Activated T-cell treated with anti-CD3 and anti-CD28 coated beads, Interleukin-2, amount 50 U/mL, for 24 hours (primary cell): ENCODE results near the gene KRT9.

Source experiments
- DNase-seq: peaks from one replicate; pipeline ENCODE4 v3.0.0-alpha.2; 2020
- H3K27ac Mint-ChIP-seq: 2 replicates; pipeline ENCODE4 v1.8.0; 2020; ENCODE audit warnings: mild to moderate bottlenecking, mixed read lengths
- H3K27me3 Mint-ChIP-seq: 2 replicates; pipeline ENCODE4 v1.8.0; 2020; ENCODE audit warnings: mixed read lengths
- H3K36me3 Mint-ChIP-seq: 2 replicates; pipeline ENCODE4 v1.8.0; 2020; ENCODE audit warnings: low read depth, mixed read lengths
- H3K4me1 Mint-ChIP-seq: 2 replicates; pipeline ENCODE4 v1.8.0; 2020; ENCODE audit warnings: low read depth, mixed read lengths
- H3K4me3 Mint-ChIP-seq: 2 replicates; pipeline ENCODE4 v1.8.0; 2020; ENCODE audit warnings: mild to moderate bottlenecking, moderate library complexity, mixed read lengths
- H3K9me3 Mint-ChIP-seq: 2 replicates; pipeline ENCODE4 v1.8.0; 2020; ENCODE audit warnings: mixed read lengths

Gene KRT9

DNA sequence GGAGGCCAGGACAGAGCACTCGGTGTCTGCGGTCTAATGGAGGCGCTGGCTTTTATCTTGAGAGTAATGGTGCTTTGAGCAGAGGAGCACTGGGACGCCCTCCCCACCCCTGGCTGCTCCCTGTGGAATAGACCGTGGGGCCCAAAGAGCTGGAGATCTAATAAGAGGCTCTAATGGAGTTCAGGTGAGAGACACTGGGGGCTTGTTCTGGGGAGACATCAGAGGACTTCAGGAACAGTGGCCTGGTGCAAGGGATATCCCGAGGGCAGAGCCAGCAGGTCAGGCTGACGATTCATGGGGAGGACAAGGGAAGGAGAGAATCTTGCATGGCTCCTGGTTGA lies 34.3 kb downstream of the KRT9 start:
- DNase-seq: no peak
- no peak overlapping the region for H3K27ac Mint-ChIP-seq
- no peaks in the 10 kb centered on the region for H3K4me1 Mint-ChIP-seq
- no peak overlapping the region for H3K4me3 Mint-ChIP-seq
- H3K9me3 Mint-ChIP-seq: no peaks in the 10 kb centered on the region
- H3K27me3 Mint-ChIP-seq: peaks cover 20% of the 10 kb centered on the region
- no peaks in the 10 kb centered on the region for H3K36me3 Mint-ChIP-seq

DNA sequence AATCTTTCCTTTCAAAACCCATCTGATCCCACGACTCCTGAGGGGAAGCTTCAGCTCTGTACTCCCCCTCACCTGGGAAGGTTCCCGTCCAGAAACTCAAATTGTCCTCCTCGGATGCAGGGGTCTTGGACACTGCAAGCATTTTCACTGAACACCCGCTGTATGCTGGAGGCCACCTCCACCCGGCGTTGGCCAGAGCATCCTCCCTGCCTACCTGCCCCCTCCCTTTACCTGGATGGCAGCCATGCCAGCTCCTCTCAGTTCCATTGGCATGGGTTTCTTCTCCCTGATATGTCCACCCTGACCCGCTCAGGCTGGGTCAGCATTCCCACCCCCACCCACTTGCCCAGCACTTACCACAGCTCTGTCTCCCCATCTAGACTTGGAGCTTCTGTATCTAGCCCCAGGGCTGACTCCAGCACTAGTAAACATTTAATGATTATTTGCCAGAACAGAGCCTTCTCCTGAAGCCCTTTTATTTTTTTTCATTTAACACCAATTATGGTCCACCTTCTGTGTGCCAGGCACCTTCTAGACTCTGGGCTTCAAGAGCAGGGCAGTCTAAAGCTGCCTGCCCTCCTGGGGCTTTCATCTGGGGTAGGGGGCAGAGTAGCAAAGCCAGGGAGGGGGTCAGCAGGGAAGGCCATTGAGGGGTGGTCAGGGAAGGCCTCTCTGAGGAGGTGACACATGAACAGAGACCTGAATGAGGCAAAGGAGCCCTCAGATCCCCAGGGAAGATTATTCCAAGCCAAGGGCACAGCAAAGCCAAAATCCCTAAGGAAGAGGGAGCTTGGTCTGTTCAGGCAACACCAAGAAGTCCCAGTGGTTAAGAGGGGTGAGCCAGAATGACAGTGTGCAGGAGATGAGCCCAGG lies 34.9 kb downstream of the KRT9 start:
- H3K4me1 Mint-ChIP-seq: no peaks in the 10 kb centered on the region
- H3K9me3 Mint-ChIP-seq: no peaks in the 10 kb centered on the region
- H3K27ac Mint-ChIP-seq: no peak overlapping the region
- DNase-seq: no peak
- peaks cover 26% of the 10 kb centered on the region for H3K27me3 Mint-ChIP-seq
- no peak overlapping the region for H3K4me3 Mint-ChIP-seq
- no peaks in the 10 kb centered on the region for H3K36me3 Mint-ChIP-seq

- no peak for DNase-seq
- H3K4me1 Mint-ChIP-seq: no peaks in the 10 kb centered on the region
- no peaks in the 10 kb centered on the region for H3K36me3 Mint-ChIP-seq
- H3K27ac Mint-ChIP-seq: no peak overlapping the region
- H3K27me3 Mint-ChIP-seq: peaks cover 34% of the 10 kb centered on the region
- no peak overlapping the region for H3K4me3 Mint-ChIP-seq
- H3K9me3 Mint-ChIP-seq: no peaks in the 10 kb centered on the region
Observed at GRCh38 chr17:41535764-41536481, 35.9 kb downstream of the KRT9 start.

DNA sequence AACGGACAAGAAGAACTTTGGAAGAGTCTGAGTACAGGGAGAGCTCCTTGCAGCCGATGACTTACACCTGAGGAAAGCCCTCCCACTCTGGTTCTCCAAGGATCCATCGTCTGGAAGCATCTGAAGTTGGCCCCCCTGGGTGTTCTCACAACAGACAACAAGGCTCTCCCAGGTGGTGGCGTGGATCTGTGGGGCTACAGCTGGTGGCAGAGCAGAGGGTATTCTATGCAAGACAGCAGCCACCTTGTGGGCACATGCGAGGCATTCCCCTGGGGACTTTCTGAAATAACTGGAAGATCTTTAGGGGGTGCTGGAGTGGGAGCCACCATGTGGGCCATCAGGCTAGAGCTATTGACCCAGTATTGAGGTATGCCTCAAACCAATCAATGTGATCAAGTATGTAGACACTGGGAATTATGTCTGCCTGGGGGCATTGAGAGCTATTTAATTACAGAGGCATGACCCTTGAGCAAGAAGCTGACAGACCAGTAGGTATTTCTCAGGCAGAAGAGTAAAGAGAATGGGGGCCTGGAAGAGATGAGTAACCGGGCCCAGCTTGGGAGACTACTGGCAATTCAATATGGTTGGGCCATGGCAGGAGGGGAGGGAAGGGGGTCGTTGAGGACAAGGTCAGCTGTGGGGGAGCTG lies 36.8 kb downstream of the KRT9 start:
- H3K9me3 Mint-ChIP-seq: no peaks in the 10 kb centered on the region
- no peak overlapping the region for H3K4me3 Mint-ChIP-seq
- H3K36me3 Mint-ChIP-seq: no peaks in the 10 kb centered on the region
- no peak for DNase-seq
- no peak overlapping the region for H3K27ac Mint-ChIP-seq
- peaks cover 43% of the 10 kb centered on the region for H3K27me3 Mint-ChIP-seq
- no peaks in the 10 kb centered on the region for H3K4me1 Mint-ChIP-seq

DNA sequence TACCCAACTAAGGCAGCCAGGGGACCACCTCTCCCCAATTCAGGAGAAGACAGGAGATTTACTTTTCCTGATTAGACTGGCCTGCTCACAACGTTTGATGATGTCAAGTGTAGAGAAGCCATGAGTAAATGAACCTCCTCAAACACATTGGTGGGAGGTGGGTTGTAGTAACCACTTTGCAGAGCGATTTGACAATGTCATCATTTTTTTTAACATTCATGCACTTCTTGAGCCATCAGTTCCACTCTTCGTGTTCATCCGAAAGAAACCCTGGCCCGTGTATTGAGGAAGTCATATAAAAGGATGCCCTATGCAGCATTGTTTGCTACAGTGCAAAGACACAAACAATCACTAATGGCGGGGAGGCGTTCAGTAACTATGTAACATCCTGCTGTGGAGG lies 38.2 kb downstream of the KRT9 start:
- Mint-ChIP-seq H3K27me3 (peaks cover 57% of the 10 kb centered on the region), H3K4me3 (no peak overlapping the region), H3K36me3 (no peaks in the 10 kb centered on the region), H3K9me3 (no peaks in the 10 kb centered on the region), H3K4me1 (peaks cover 3% of the 10 kb centered on the region), H3K27ac (no peak overlapping the region)
- DNase-seq: no peak

DNA sequence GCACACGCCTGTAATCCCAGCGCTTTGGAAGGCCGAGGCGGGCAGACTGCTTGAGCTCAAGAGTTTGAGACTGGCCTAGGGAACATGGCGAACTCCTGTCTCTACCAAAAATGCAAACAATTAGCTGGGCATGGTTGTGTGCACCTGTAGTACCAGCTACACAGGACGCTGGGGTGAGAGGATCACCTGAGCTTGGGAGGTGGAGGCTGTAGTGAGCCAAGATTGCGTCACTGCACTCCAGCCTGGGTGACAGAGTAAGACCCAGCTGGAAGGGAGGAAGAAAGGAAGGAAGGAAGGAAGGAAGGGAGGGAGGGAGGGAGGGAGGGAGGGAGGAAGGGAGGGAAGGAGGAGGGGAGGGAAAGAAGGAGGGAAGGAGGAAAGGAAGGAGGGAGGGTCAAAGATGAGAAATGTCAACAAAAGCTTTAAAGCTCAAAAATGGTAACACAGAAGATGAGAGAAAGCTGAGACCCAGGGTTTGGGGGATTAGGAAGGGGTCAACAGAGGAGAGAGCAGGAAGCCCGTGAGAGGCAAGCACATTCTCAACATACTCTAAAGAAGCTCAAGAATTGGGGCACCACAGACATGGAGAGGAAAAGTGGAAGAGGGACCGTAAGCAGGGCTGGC lies 38.8 kb downstream of the KRT9 start:
- no peak overlapping the region for H3K4me3 Mint-ChIP-seq
- no peak overlapping the region for H3K27ac Mint-ChIP-seq
- no peaks in the 10 kb centered on the region for H3K9me3 Mint-ChIP-seq
- DNase-seq: no peak
- peaks cover 6% of the 10 kb centered on the region for H3K4me1 Mint-ChIP-seq
- no peaks in the 10 kb centered on the region for H3K36me3 Mint-ChIP-seq
- peaks cover 63% of the 10 kb centered on the region for H3K27me3 Mint-ChIP-seq

DNA sequence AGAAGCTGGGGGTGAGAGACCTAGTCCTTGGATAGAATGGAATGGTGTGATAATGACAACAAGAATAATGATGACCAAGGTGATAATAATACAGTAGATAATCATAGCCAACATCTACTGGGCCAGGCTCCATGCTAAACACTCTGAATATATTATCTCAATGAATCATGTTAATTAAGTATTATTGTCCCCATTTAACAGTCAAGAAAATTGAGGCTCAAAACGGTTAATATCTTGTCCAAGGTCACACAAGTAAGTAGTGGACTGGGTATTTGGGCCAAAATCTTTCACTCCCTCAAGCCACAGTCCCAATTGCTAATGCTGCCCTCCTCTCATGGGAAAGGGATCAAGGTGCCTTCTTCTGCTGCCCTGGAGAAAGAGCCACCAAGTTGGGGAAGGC lies 39.9 kb downstream of the KRT9 start:
- DNase-seq: no peak
- Mint-ChIP-seq H3K4me1 (peaks cover 11% of the 10 kb centered on the region), H3K9me3 (no peaks in the 10 kb centered on the region), H3K27me3 (peaks cover 74% of the 10 kb centered on the region), H3K4me3 (no peak overlapping the region), H3K36me3 (no peaks in the 10 kb centered on the region), H3K27ac (no peak overlapping the region)

DNA sequence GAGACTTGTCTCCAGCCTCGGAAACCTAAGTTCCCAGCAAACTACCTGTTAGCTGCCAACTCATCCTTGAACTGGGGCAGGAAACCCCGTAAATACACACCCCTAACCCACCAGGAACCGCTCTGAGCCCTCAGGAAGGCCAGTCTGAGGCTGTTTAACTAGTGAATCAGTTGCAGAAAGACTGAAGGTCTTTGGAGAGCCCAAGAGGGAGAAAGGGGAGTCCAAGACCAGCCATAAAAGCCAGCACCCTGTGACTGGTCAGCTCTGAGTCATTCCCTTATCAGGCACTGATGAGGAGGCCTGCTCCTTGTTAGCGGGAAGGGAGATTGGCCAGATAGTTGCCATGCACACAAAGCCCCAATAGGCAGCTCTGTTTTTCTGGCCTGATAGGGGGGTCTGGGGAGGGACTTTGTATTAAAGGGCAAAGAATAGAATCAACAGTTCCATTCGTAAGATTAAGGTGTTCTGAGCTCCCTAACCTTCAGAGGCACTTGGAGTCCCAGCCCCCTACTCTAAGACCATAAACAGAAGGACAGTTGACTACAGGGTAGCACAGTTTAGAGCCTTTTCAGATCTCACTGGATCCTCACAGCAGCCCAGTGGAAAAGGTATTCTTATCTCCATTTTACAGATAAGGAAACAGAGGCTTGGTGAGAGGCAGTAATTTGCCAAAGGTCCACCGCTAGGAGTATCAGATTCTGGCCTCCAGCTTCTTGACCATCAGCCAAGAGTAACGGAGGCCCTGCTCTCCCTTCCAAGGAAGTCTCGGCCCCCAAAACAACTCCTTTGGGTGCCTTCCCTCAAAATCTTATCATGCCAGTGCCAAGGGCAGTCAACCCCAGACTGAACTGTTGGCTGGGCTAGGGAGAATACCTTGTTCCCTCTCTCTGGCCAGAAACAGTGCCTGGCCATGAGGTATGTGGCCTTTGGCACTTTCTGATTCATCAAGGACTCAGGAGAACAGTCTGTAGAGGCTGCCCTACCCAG lies 41.5 kb downstream of the KRT9 start:
- no peak overlapping the region for H3K27ac Mint-ChIP-seq
- peaks cover 81% of the 10 kb centered on the region for H3K27me3 Mint-ChIP-seq
- DNase-seq: no peak

DNA sequence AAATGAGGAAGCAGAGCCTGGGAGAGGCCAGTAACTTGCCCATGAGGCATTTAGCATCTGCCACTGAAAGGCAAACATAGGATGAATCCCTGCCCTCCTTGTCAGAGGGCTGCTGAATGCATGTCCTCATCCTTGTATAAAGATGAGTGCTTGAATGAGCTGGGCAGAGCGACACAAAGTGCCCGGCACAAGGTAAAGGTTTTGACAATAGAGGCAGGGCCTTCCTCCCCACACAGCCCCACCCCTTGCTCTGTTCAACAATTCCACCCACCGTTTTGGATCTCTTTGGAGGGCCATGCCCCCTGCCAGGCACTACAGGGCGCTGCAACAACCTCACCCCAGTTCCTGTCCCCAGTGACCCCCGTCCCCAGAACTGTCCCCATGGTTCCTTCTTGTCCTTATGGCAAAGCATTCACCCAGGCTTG lies 42.4 kb downstream of the KRT9 start:
- H3K4me3 Mint-ChIP-seq: no peak overlapping the region
- H3K9me3 Mint-ChIP-seq: no peaks in the 10 kb centered on the region
- peaks cover 11% of the 10 kb centered on the region for H3K4me1 Mint-ChIP-seq
- DNase-seq: no peak
- no peaks in the 10 kb centered on the region for H3K36me3 Mint-ChIP-seq
- peaks cover 75% of the 10 kb centered on the region for H3K27me3 Mint-ChIP-seq
- no peak overlapping the region for H3K27ac Mint-ChIP-seq

More for the DNA sequence above, 41.5 kb downstream of the KRT9 start:
- H3K4me3 Mint-ChIP-seq: no peak overlapping the region
- no peaks in the 10 kb centered on the region for H3K36me3 Mint-ChIP-seq
- peaks cover 11% of the 10 kb centered on the region for H3K4me1 Mint-ChIP-seq
- H3K9me3 Mint-ChIP-seq: no peaks in the 10 kb centered on the region

DNA sequence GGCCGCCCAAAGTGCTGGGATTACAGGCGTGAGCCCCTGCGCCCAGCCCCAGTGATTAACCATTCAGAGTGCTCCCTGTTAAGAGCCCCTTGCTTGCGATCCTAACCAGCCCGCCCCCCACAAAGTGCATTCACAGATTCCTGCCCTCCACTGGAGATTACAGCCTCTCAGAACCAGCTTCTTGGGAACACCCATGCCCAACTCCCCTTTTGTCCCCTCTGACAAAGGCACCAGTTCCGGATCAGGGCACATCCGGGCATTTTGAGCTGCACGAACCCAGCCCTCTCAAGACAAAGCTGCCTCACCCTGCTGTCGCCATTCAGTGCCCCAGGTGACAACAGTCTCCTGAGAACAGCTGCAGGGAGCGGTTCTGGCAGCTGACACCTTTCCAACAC lies 42.9 kb downstream of the KRT9 start:
- Mint-ChIP-seq H3K4me3 (no peak overlapping the region), H3K4me1 (peaks cover 11% of the 10 kb centered on the region), H3K27me3 (peaks cover 77% of the 10 kb centered on the region), H3K9me3 (no peaks in the 10 kb centered on the region), H3K36me3 (no peaks in the 10 kb centered on the region), H3K27ac (no peak overlapping the region)
- no peak for DNase-seq

GRCh38 chr17:41527063-41528023 lies 44.5 kb downstream of the KRT9 start:
- Mint-ChIP-seq H3K27ac (no peak overlapping the region), H3K4me3 (peak overlapping the region; percentile 23), H3K9me3 (no peaks in the 10 kb centered on the region), H3K4me1 (peaks cover 11% of the 10 kb centered on the region), H3K36me3 (no peaks in the 10 kb centered on the region), H3K27me3 (peaks cover 66% of the 10 kb centered on the region)
- DNase-seq: no peak

GRCh38 chr17:41524261-41524660 lies 47.6 kb downstream of the KRT9 start:
- Mint-ChIP-seq H3K9me3 (no peaks in the 10 kb centered on the region), H3K27me3 (peaks cover 38% of the 10 kb centered on the region), H3K4me1 (peaks cover 11% of the 10 kb centered on the region), H3K36me3 (no peaks in the 10 kb centered on the region), H3K4me3 (no peak overlapping the region), H3K27ac (no peak overlapping the region)
- DNase-seq: no peak

DNA sequence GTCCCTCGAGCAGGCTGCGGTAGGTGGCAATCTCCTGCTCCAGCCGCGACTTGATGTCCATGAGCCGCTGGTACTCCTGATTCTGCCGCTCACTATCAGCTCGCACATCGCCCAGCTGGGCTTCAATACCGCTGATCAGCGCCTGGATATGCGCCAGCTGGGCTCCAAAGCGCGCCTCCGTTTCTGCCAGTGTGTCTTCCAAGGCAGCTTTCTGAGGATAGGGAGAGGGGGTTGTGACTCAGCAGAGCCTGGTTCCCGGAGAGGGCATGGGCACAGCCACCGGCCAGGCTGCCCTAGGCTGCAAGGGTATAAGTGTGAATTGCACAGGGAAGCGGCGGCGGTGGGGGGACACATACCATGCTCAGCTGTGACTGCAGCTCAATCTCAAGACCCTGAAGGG lies 48.1 kb downstream of the KRT9 start:
- Mint-ChIP-seq H3K4me1 (peaks cover 8% of the 10 kb centered on the region), H3K36me3 (no peaks in the 10 kb centered on the region), H3K9me3 (no peaks in the 10 kb centered on the region), H3K4me3 (no peak overlapping the region), H3K27me3 (peaks cover 33% of the 10 kb centered on the region), H3K27ac (no peak overlapping the region)
- DNase-seq: no peak
